NT2/D1 (cell line): Measurements from ENCODE around the gene PRPF4.

ENCODE experiments used
- SUZ12 ChIP-seq: IDR thresholded peaks from 2 replicates; pipeline ENCODE4 v1.6.1; 2011; ENCODE audit not compliant: insufficient read length, insufficient read depth; ENCODE audit errors: extremely low read depth
- YY1 ChIP-seq: IDR thresholded peaks from 2 replicates; pipeline ENCODE4 v1.6.1; 2011; ENCODE audit not compliant: insufficient read length, insufficient read depth
- ZNF274 ChIP-seq: IDR thresholded peaks from 2 replicates; pipeline ENCODE4 v1.6.1; 2011; ENCODE audit warnings: mild to moderate bottlenecking, low read depth, low read length

DNA sequence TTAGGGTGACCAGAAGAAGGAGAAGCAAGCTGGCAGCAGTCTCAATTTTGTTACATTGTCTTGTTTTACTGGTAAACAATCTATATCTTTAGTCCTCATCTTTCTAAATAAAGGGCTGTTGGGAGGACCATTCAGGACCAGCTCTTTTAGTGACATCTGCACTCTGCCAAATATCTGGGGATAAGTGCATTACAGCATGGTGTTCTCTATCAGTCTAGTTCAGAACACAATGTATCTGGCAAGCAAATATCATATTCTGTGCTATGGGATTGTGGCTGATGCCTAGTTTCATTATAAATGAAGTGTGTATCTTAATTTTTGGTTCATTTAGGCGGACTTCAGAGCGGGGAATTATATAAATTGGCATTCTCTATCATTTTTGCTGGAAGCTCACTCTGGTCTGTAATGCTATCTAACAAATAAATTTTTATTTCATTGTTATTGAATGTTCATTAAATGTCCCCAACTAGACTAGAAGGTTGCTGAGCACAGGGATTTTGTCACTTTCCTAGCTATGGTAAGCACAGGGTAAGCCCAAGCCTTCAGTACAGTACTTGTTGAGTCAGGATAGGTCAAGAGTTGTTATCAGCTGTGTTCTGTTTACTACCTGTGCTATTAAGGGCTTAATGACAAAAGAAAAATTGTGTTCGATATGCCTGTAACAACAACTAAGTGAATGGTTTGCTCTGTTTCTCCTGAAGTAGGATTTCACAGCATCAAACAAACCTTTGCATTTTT, 52.8 kb downstream of the PRPF4 start:
- no peak for TF ChIP-seq YY1
- no peak for TF ChIP-seq ZNF274
- no peak for TF ChIP-seq SUZ12
